Esophagus squamous epithelium (tissue), 4 donors: Measurements from ENCODE around the gene PELO.

Source experiments
- CTCF ChIP-seq, 6 experiments: fragments of 450-650 bp in 4 of 6; fragments of 200-600 bp in 2 of 6; sonication (generic) in 2 of 6; IDR thresholded peaks; one replicate each; pipeline ENCODE4 v1.5.1; 2016 to 2019; ENCODE audit warnings: antibody characterized with exemption in 6 of 6, mild to moderate bottlenecking in 4 of 6, moderate library complexity in 4 of 6
- POLR2A ChIP-seq, 4 donors: fragments of 450-650 bp; IDR thresholded peaks; one replicate each; pipeline ENCODE4 v1.6.1; 2017; ENCODE audit warnings: antibody characterized with exemption in 4 of 4, mild to moderate bottlenecking in 4 of 4, moderate library complexity in 3 of 4

- TF ChIP-seq CTCF (IDR thresholded peaks at IDR 0.05) (no peak), POLR2A (IDR thresholded peaks at IDR 0.05) (no peak)
These were observed 26.9 kb upstream of the PELO start for GRCh38 chr5:52760695-52761366.
